MM.1S (cell line): ENCODE data around the gene CTNNBL1.

Experiments
- DNase-seq: peaks from one replicate; pipeline ENCODE4 v3.0.0-alpha.2; 2015
- H2AFZ ChIP-seq: fragments of 300-600 bp; sonication (generic); 2 replicates; pipeline ENCODE4 v1.6.0; 2016; ENCODE audit warnings: antibody characterized with exemption, low read length
- H3F3A ChIP-seq: fragments of 300-600 bp; sonication (generic); 2 replicates; pipeline ENCODE4 v1.6.1; 2016; ENCODE audit warnings: mild to moderate bottlenecking, antibody characterized with exemption, low read length, moderate library complexity, mixed read lengths; ENCODE audit not compliant: insufficient read depth
- H3K27ac ChIP-seq: fragments of 300-600 bp; sonication (generic); 2 replicates; pipeline ENCODE4 v1.5.1; 2016; ENCODE audit warnings: mild to moderate bottlenecking, low read length
- H3K27me3 ChIP-seq: fragments of 300-600 bp; sonication (generic); replicated peaks from 2 replicates; pipeline ENCODE4 v1.6.0; 2016; ENCODE audit warnings: low read length; ENCODE audit not compliant: insufficient read depth
- H3K36me3 ChIP-seq: fragments of 300-600 bp; sonication (generic); replicated peaks from 2 replicates; pipeline ENCODE4 v1.6.1; 2016; ENCODE audit warnings: mild to moderate bottlenecking, low read length, mixed read lengths; ENCODE audit not compliant: insufficient read depth
- H3K4me1 ChIP-seq: fragments of 300-600 bp; sonication (generic); 2 replicates; pipeline ENCODE4 v1.6.1; 2016; ENCODE audit warnings: low read length, mixed read lengths
- H3K4me2 ChIP-seq: fragments of 300-600 bp; sonication (generic); 2 replicates; pipeline ENCODE4 v1.6.0; 2016; ENCODE audit warnings: low read depth, low read length
- H3K4me3 ChIP-seq: fragments of 300-600 bp; sonication (generic); 2 replicates; pipeline ENCODE4 v1.5.1; 2016; ENCODE audit warnings: low read length, mixed read lengths
- H3K79me2 ChIP-seq: fragments of 300-600 bp; sonication (generic); 2 replicates; pipeline ENCODE4 v1.6.1; 2016; ENCODE audit warnings: mixed run types, low read length, mixed read lengths
- H3K9ac ChIP-seq: fragments of 300-600 bp; sonication (generic); 2 replicates; pipeline ENCODE4 v1.6.1; 2016; ENCODE audit warnings: low read length, mixed read lengths
- H3K9me2 ChIP-seq: fragments of 300-600 bp; sonication (generic); replicated peaks from 2 replicates; pipeline ENCODE4 v1.6.1; 2016; ENCODE audit warnings: mild to moderate bottlenecking, low read length, mixed read lengths; ENCODE audit not compliant: insufficient read depth
- H3K9me3 ChIP-seq: fragments of 300-600 bp; sonication (generic); replicated peaks from 2 replicates; pipeline ENCODE4 v1.6.1; 2016; ENCODE audit warnings: mild to moderate bottlenecking, low read length, mixed read lengths; ENCODE audit not compliant: insufficient read depth
- H4K20me1 ChIP-seq: fragments of 300-600 bp; sonication (generic); 2 replicates; pipeline ENCODE4 v1.6.1; 2016; ENCODE audit warnings: mild to moderate bottlenecking, low read length, moderate library complexity, mixed read lengths; ENCODE audit not compliant: insufficient read depth
- CTCF ChIP-seq: fragments of 300-600 bp; sonication (generic); IDR thresholded peaks from 2 replicates; pipeline ENCODE4 v1.5.1; 2016; ENCODE audit warnings: antibody characterized with exemption, low read length, mixed read lengths
- EZH2 ChIP-seq: fragments of 300-600 bp; sonication (generic); optimal IDR thresholded peaks from 2 replicates; pipeline ENCODE3; 2017; ENCODE audit warnings: low read depth, mild to moderate bottlenecking, antibody characterized with exemption, low read length, mixed read lengths
- EZH2phosphoT487 ChIP-seq: fragments of 300-600 bp; sonication (generic); IDR thresholded peaks from 2 replicates; pipeline ENCODE4 v1.6.1; 2018; ENCODE audit warnings: antibody characterized with exemption, low read length

The CTNNBL1 gene

GRCh38 chr20:37833221-37833896 is 139.5 kb downstream of the CTNNBL1 start:
- Histone ChIP-seq H3F3A (no peaks in the 10 kb centered on the region), H3K4me2 (no peak overlapping the region), H3K9ac (no peak overlapping the region), H3K4me3 (no peak overlapping the region), H4K20me1 (no peaks in the 10 kb centered on the region), H3K27ac (no peak overlapping the region), H3K9me3 (no peaks in the 10 kb centered on the region), H3K9me2 (no peaks in the 10 kb centered on the region), H2AFZ (no peak overlapping the region), H3K79me2 (no peaks in the 10 kb centered on the region), H3K36me3 (no peaks in the 10 kb centered on the region), H3K27me3 (no peaks in the 10 kb centered on the region), H3K4me1 (no peaks in the 10 kb centered on the region)
- TF ChIP-seq CTCF (no peak), EZH2phosphoT487 (no peak), EZH2 (no peak)
- DNase-seq: no peak

DNA sequence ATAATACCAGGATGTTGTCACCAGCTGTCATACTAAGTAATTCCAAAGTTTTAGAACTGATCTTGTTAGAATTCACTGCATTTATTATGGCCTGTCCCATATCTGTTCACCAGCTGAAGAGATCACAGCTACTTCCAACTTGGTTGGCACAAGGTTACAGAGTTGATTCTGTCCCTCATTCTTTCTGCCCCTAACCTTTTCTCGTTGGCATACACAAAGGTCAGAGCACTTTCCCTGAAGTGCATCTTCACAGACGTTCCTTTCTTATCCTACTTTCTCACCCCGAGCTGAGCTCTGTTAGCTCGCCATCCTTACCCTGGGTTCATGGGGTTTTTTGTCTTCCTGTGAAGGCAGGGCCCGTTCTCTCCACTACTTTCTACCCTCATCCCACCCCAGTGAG is 143.1 kb downstream of the CTNNBL1 start:
- Histone ChIP-seq H2AFZ (no peak overlapping the region), H3K4me2 (no peak overlapping the region), H3K9ac (no peak overlapping the region), H3K79me2 (no peaks in the 10 kb centered on the region), H3K27ac (no peak overlapping the region), H3F3A (no peaks in the 10 kb centered on the region), H3K9me2 (no peaks in the 10 kb centered on the region), H3K27me3 (no peaks in the 10 kb centered on the region), H3K36me3 (no peaks in the 10 kb centered on the region), H4K20me1 (no peaks in the 10 kb centered on the region), H3K4me1 (no peaks in the 10 kb centered on the region), H3K4me3 (no peak overlapping the region), H3K9me3 (no peaks in the 10 kb centered on the region)
- no peak for TF ChIP-seq CTCF
- no peak for TF ChIP-seq EZH2
- no peak for TF ChIP-seq EZH2phosphoT487
- DNase-seq: no peak

DNA sequence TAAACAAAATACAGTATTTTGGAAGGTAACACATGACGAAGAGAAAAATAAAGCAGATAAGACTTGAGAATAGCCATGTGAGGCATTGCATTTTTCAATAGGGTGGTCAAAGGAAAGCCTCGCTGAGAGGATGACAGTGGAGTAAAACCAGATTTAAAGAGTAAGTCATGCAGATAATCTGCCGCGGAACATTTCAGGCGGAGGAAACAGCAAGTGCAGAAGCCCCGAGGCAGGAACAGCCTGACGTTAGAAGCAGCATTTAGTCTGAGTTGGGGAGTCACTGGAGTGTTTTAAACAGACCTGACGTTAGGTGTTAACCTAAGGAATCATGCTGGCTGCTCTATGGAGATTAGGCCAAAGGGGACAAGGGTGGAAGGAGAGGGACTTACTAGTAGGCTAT is 144.1 kb downstream of the CTNNBL1 start:
- Histone ChIP-seq H3K9me2 (no peaks in the 10 kb centered on the region), H3K79me2 (no peaks in the 10 kb centered on the region), H3F3A (no peaks in the 10 kb centered on the region), H3K4me2 (no peak overlapping the region), H4K20me1 (no peaks in the 10 kb centered on the region), H3K9me3 (no peaks in the 10 kb centered on the region), H3K27me3 (no peaks in the 10 kb centered on the region), H3K4me1 (no peaks in the 10 kb centered on the region), H3K27ac (no peak overlapping the region), H3K9ac (no peak overlapping the region), H3K36me3 (no peaks in the 10 kb centered on the region), H3K4me3 (no peak overlapping the region), H2AFZ (no peak overlapping the region)
- no peak for TF ChIP-seq EZH2phosphoT487
- TF ChIP-seq CTCF: no peak
- TF ChIP-seq EZH2: no peak
- DNase-seq: no peak
